Activated B cell treated with CpG ODN at 0.5 μM for 24 hours (primary cell): ENCODE measurements around the gene GABARAPL2. TPM values are rescaled to one million over a fixed set of nuclear protein-coding genes. Genes with fewer than 3 reads are reported as not detected.

Experiments
- ATAC-seq: fragments of 200-7000 bp; cut with Tn5 transposase; one replicate; pipeline ENCODE4 v1.10.0; 2021; ENCODE audit warnings: low read depth, mild to moderate bottlenecking, moderate library complexity
- CTCF ChIA-PET: fragments of 350-600 bp; sonication (Branson Sonifier 250); formaldehyde crosslinking; loops from one replicate; lab custom pipeline; 2021; ENCODE audit warnings: antibody characterized with exemption; lab: Charles Lee
- POLR2A ChIA-PET: fragments of 350-600 bp; sonication (Branson Sonifier 250); formaldehyde crosslinking; loops from one replicate; lab custom pipeline; 2021; ENCODE audit warnings: antibody characterized with exemption; lab: Charles Lee
- DNase-seq: peaks from one replicate; pipeline ENCODE4 v3.0.0; 2022
- H3K27ac Mint-ChIP-seq: one replicate; pipeline ENCODE4 v1.8.0; 2020; ENCODE audit warnings: mixed read lengths
- H3K27me3 Mint-ChIP-seq: one replicate; pipeline ENCODE4 v1.8.0; 2021; ENCODE audit warnings: mixed read lengths
- H3K36me3 Mint-ChIP-seq: one replicate; pipeline ENCODE4 v1.8.0; 2021; ENCODE audit warnings: low read depth, mixed read lengths
- H3K4me1 Mint-ChIP-seq: one replicate; pipeline ENCODE4 v1.8.0; 2021; ENCODE audit warnings: mixed read lengths
- H3K4me3 Mint-ChIP-seq: one replicate; pipeline ENCODE4 v1.8.0; 2020; ENCODE audit warnings: mild to moderate bottlenecking, mixed read lengths
- H3K9me3 Mint-ChIP-seq: one replicate; pipeline ENCODE4 v1.8.0; 2020; ENCODE audit warnings: mixed read lengths
- intact Hi-C: fragments of 100-400 bp; cut with micrococcal nuclease; formaldehyde crosslinking; loops from one replicate; pipeline ENCODE4 v1.15.1; 2024
- total RNA-seq: library from RNA; stranded (reverse); gene quantifications from 2 replicates; pipeline ENCODE4 v1.2.3, GENCODE V29; 2022
- TF ChIP-seq, protein P1 (sequence below): fragments of 200-600 bp; IDR thresholded peaks from one replicate; pipeline ENCODE4 v1.8.0; 2022; ENCODE audit warnings: antibody characterized with exemption, mild to moderate bottlenecking

The GABARAPL2 gene
- total RNA-seq, 1 donor from 2014 or later: 62.9 TPM

DNA sequence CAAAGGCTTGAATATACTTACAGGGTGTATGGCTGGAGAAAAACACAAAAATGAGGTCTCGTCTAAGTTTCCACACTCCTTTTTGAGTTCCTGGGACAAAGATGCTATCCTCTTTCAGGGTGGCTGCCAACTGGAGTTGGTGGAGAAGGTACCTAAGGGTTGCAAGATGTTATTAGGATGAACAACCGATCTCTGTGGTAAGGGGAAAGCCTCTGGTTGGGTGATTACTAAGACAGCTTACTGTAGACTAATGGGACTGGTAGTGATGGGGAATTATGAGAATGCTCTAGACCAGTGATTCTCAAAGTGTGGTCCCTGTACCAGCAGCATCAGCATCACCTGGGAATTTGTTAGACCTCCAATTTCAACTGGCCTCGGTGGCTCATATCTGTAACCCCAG lies 50.9 kb downstream of the GABARAPL2 start:
- peaks cover 14% of the 10 kb centered on the region for H3K4me1 Mint-ChIP-seq

DNA sequence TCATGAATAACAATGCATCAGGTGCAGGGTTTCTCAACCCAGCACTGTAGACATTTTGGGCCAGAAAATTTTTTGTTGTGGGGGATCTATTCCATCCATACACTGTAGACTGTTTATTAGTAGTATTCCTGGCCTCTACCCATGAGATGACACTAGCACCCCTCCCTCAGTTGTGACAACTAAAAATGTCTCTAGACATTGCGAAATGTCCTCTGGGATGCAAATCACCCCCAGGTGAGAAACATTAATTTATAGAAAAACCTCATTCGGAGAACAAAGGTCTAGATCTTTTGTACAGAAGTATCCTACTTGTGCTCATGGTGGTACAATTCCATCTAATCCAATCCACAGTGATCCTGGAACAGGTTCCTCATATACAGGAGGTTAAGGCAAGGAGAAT lies 52.6 kb downstream of the GABARAPL2 start:
- Mint-ChIP-seq H3K36me3 (peaks cover 61% of the 10 kb centered on the region), H3K4me3 (no peak overlapping the region), H3K4me1 (peaks cover 22% of the 10 kb centered on the region), H3K27me3 (no peaks in the 10 kb centered on the region), H3K9me3 (no peaks in the 10 kb centered on the region), H3K27ac (no peak overlapping the region)
- CTCF ChIA-PET: no interaction called here
- intact Hi-C loops: no loop called here
- TF ChIP-seq, protein P1, sequence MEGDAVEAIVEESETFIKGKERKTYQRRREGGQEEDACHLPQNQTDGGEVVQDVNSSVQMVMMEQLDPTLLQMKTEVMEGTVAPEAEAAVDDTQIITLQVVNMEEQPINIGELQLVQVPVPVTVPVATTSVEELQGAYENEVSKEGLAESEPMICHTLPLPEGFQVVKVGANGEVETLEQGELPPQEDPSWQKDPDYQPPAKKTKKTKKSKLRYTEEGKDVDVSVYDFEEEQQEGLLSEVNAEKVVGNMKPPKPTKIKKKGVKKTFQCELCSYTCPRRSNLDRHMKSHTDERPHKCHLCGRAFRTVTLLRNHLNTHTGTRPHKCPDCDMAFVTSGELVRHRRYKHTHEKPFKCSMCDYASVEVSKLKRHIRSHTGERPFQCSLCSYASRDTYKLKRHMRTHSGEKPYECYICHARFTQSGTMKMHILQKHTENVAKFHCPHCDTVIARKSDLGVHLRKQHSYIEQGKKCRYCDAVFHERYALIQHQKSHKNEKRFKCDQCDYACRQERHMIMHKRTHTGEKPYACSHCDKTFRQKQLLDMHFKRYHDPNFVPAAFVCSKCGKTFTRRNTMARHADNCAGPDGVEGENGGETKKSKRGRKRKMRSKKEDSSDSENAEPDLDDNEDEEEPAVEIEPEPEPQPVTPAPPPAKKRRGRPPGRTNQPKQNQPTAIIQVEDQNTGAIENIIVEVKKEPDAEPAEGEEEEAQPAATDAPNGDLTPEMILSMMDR: no peak
- no peak for ATAC-seq
- POLR2A ChIA-PET: no interaction called here
- DNase-seq: no peak

More for the DNA sequence above, 50.9 kb downstream of the GABARAPL2 start:
- no peak overlapping the region for H3K27ac Mint-ChIP-seq
- H3K27me3 Mint-ChIP-seq: no peaks in the 10 kb centered on the region
- CTCF ChIA-PET: no interaction called here
- ATAC-seq (no peak), DNase-seq (no peak)
- no peak overlapping the region for H3K4me3 Mint-ChIP-seq
- no peaks in the 10 kb centered on the region for H3K9me3 Mint-ChIP-seq
- H3K36me3 Mint-ChIP-seq: peaks cover 72% of the 10 kb centered on the region
- POLR2A ChIA-PET: no interaction called here
- intact Hi-C loops: no loop called here
- TF ChIP-seq, protein P1: no peak

DNA sequence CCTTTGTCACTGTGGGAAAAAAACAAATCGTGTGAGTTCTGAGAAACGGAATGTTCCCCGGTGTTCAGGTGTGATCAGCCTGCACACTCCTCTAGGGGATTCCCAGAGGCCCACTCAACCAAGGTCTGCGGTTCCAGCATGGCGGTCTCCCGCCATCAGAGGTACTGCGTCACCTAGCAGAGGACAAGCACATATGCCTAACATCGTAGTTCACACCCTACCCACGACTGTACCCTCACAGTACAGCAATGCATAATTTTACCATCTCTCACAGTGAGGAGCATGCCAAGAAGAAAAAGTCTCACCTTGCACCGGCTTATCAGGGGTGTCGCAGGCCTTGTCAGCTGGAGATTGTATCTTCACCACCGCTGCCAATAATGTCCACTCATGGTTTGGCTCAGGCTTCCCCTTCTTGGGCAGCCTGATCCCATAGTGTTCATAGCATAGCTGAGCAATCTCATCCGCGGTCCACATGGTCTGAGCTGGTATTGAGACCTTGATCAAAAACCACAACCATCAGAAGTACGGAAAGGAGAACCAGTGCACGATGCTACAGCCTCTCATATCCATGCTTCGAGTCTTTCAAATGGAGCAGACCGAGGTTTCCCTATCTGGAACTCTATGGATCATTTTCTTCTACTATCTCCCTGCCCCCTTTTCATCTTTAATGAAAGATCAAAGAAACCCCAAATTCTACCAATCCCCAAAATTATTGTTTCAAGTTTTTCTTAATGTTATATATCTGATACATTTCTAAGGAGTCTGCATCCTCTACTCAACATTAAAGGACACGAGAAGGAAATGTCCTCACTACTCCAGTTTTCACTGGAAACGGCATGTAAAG lies 54.4 kb downstream of the GABARAPL2 start:
- ATAC-seq (no peak), DNase-seq (no peak)
- POLR2A ChIA-PET: interaction anchor here (1.4 to 3.0 kb wide), 2 partner anchors 27 to 28 kb away, joined by 10 to 95 read pairs; partner anchors contain the start of genes KARS1 and TERF2IP
- H3K27me3 Mint-ChIP-seq: no peaks in the 10 kb centered on the region
- H3K36me3 Mint-ChIP-seq: peaks cover 52% of the 10 kb centered on the region
- no peak overlapping the region for H3K27ac Mint-ChIP-seq
- intact Hi-C loops: no loop called here
- CTCF ChIA-PET: interaction anchor here (0.5 kb wide), 1 partner anchor 147 kb away, joined by 3 read pairs; no protein-coding TSS in a partner anchor
- peak overlapping the region; percentile 7 for H3K4me3 Mint-ChIP-seq
- TF ChIP-seq, protein P1: no peak
- no peaks in the 10 kb centered on the region for H3K9me3 Mint-ChIP-seq
- peaks cover 22% of the 10 kb centered on the region for H3K4me1 Mint-ChIP-seq

DNA sequence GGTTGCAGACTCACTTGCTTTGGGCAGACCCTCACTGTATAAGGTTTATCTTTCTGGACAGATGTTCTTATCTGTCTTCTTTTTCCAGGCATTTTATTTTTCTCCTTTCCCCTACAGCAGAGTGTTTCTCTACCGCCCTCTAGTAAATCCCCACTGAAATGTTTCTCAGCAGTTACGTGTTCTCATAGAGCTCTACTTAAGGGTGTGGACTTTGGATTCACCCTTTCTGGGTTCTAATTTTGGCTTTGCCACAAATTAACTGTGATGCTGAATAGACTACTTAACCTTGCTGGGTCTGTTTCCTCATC lies 54.9 kb downstream of the GABARAPL2 start:
- Mint-ChIP-seq H3K9me3 (no peaks in the 10 kb centered on the region), H3K4me3 (peak overlapping the region; percentile 7), H3K27me3 (no peaks in the 10 kb centered on the region), H3K27ac (no peak overlapping the region), H3K36me3 (peaks cover 52% of the 10 kb centered on the region), H3K4me1 (peaks cover 22% of the 10 kb centered on the region)
- TF ChIP-seq, protein P1: no peak
- no peak for DNase-seq
- intact Hi-C loops: no loop called here
- CTCF ChIA-PET: no interaction called here
- ATAC-seq: no peak
- POLR2A ChIA-PET: interaction anchor here (0.6 to 3.0 kb wide), 2 partner anchors 24 to 28 kb away, joined by 7 to 95 read pairs; partner anchors contain the start of genes KARS1 and TERF2IP
